BLaER1 treated with 17β-estradiol and CSF1 and Interleukin-3, amounts not matched to agents 10 nM and 100 nM (cell line): ENCODE results near the gene HINT1.

Experiments used
- H3K27ac ChIP-seq, 11 experiments: shearing (Covaris generic); formaldehyde crosslinking; 2 replicates each; pipeline ENCODE4 v1.8.1; 2022
- H3K27me3 ChIP-seq, 11 experiments: shearing (Covaris generic); formaldehyde crosslinking; 2 replicates each; pipeline ENCODE4 v1.8.1; 2022
- H3K36me3 ChIP-seq, 11 experiments: shearing (Covaris generic); formaldehyde crosslinking; 2 replicates each; pipeline ENCODE4 v1.8.1; 2022
- H3K4me1 ChIP-seq, 10 experiments: shearing (Covaris generic); formaldehyde crosslinking; 2 replicates each; pipeline ENCODE4 v1.8.1; 2022
- H3K4me2 ChIP-seq, 11 experiments: shearing (Covaris generic); formaldehyde crosslinking; 2 replicates each; pipeline ENCODE4 v1.8.1; 2022
- H3K4me3 ChIP-seq, 10 experiments: shearing (Covaris generic); formaldehyde crosslinking; 2 replicates each; pipeline ENCODE4 v1.8.1; 2022
- H3K9ac ChIP-seq, 11 experiments: shearing (Covaris generic); formaldehyde crosslinking; 2 replicates each; pipeline ENCODE4 v1.8.1; 2022
- H3K9me3 ChIP-seq, 11 experiments: shearing (Covaris generic); formaldehyde crosslinking; replicated peaks in 1 of 11; 2 replicates each; pipeline ENCODE4 v1.8.1; 2022
- H4K20me1 ChIP-seq, 11 experiments: shearing (Covaris generic); formaldehyde crosslinking; 2 replicates each; pipeline ENCODE4 v1.8.1; 2022
- Cebpa-rat ChIP-seq, 11 experiments: shearing (Covaris generic); IDR thresholded peaks; 2 replicates each; pipeline ENCODE4 v1.8.1; 2022

The HINT1 gene

GRCh38 chr5:131164191-131165118 is 601 bp downstream of the HINT1 start:
- H3K9ac ChIP-seq = peak overlapping the region; percentile 94 to 99 (median 98)
- no peaks in the 10 kb centered on the region for H3K27me3 ChIP-seq
- peak overlapping the region; percentile 78 to 91 (median 86) for H3K4me3 ChIP-seq
- no peaks in the 10 kb centered on the region for H3K9me3 ChIP-seq
- H3K4me1 ChIP-seq = peaks cover 16 to 36% (median 23%) of the 10 kb centered on the region in 10 experiments
- TF ChIP-seq Cebpa-rat (IDR thresholded peaks at IDR 0.05) = no peak
- H3K36me3 ChIP-seq = peaks cover 33 to 39% (median 36%) of the 10 kb centered on the region in 11 experiments
- peaks cover 8 to 39% (median 25%) of the 10 kb centered on the region in 11 experiments; a peak in 16 of 22 replicates for H4K20me1 ChIP-seq
- H3K4me2 ChIP-seq = peak overlapping the region; percentile 76 to 93 (median 88)
- peak overlapping the region; percentile 89 to 99 (median 96) for H3K27ac ChIP-seq

GRCh38 chr5:131163276-131164119 is 1.6 kb downstream of the HINT1 start:
- no peak for TF ChIP-seq Cebpa-rat (IDR thresholded peaks at IDR 0.05)
- no peaks in the 10 kb centered on the region for H3K27me3 ChIP-seq
- peaks cover 42 to 48% (median 45%) of the 10 kb centered on the region in 11 experiments for H3K36me3 ChIP-seq
- peaks cover 8 to 49% (median 25%) of the 10 kb centered on the region in 11 experiments; a peak in 16 of 22 replicates for H4K20me1 ChIP-seq
- H3K4me2 ChIP-seq = peak overlapping the region; percentile 76 to 93 (median 88)
- H3K27ac ChIP-seq = peak overlapping the region; percentile 89 to 99 (median 96)
- peaks cover 16 to 36% (median 23%) of the 10 kb centered on the region in 10 experiments for H3K4me1 ChIP-seq
- peak overlapping the region; percentile 78 to 91 (median 86) for H3K4me3 ChIP-seq
- no peaks in the 10 kb centered on the region for H3K9me3 ChIP-seq
- peak overlapping the region; percentile 94 to 99 (median 98) for H3K9ac ChIP-seq

GRCh38 chr5:131160134-131160533 is 4.9 kb downstream of the HINT1 start:
- H3K4me3 ChIP-seq = no peak overlapping the region
- no peak overlapping the region for H3K9ac ChIP-seq
- no peak for TF ChIP-seq Cebpa-rat (IDR thresholded peaks at IDR 0.05)
- no peaks in the 10 kb centered on the region for H3K9me3 ChIP-seq
- peaks cover 8 to 66% (median 25%) of the 10 kb centered on the region in 11 experiments; a peak in 16 of 22 replicates for H4K20me1 ChIP-seq
- H3K27ac ChIP-seq = no peak overlapping the region
- peaks cover 64 to 80% (median 71%) of the 10 kb centered on the region in 11 experiments for H3K36me3 ChIP-seq
- no peak overlapping the region for H3K4me2 ChIP-seq
- H3K27me3 ChIP-seq = no peaks in the 10 kb centered on the region
- H3K4me1 ChIP-seq = peaks cover 9 to 27% (median 14%) of the 10 kb centered on the region in 10 experiments; a peak in 19 of 20 replicates

- Histone ChIP-seq H3K36me3 (peaks cover 56 to 66% (median 60%) of the 10 kb centered on the region in 11 experiments), H3K4me1 (peaks cover 0 to 14% (median 0%) of the 10 kb centered on the region in 10 experiments; a peak in 5 of 20 replicates), H4K20me1 (peaks cover 7 to 52% (median 20%) of the 10 kb centered on the region in 11 experiments; a peak in 16 of 22 replicates), H3K9me3 (no peaks in the 10 kb centered on the region), H3K4me3 (no peak overlapping the region), H3K27ac (no peak overlapping the region), H3K27me3 (no peaks in the 10 kb centered on the region), H3K9ac (no peak overlapping the region), H3K4me2 (no peak overlapping the region)
- TF ChIP-seq Cebpa-rat (IDR thresholded peaks at IDR 0.05) = no peak
These were observed 8.1 kb downstream of the HINT1 start for GRCh38 chr5:131156957-131157356.

GRCh38 chr5:131156385-131156784 is 8.7 kb downstream of the HINT1 start:
- Histone ChIP-seq H3K9ac (no peak overlapping the region), H3K4me2 (no peak overlapping the region), H4K20me1 (peaks cover 7 to 46% (median 20%) of the 10 kb centered on the region in 11 experiments; a peak in 16 of 22 replicates), H3K4me3 (no peak overlapping the region), H3K9me3 (no peaks in the 10 kb centered on the region), H3K27me3 (no peaks in the 10 kb centered on the region), H3K27ac (no peak overlapping the region), H3K4me1 (peaks cover 0 to 11% (median 0%) of the 10 kb centered on the region in 10 experiments; a peak in 1 of 20 replicates), H3K36me3 (peaks cover 50 to 61% (median 55%) of the 10 kb centered on the region in 11 experiments)
- no peak for TF ChIP-seq Cebpa-rat (IDR thresholded peaks at IDR 0.05)

GRCh38 chr5:131151216-131151615 is 13.8 kb downstream of the HINT1 start:
- TF ChIP-seq Cebpa-rat (IDR thresholded peaks at IDR 0.05) = no peak

GRCh38 chr5:131150408-131150807 is 14.6 kb downstream of the HINT1 start:
- no peaks in the 10 kb centered on the region for H3K4me1 ChIP-seq
- H3K27ac ChIP-seq = no peak overlapping the region
- no peaks in the 10 kb centered on the region for H4K20me1 ChIP-seq
- H3K27me3 ChIP-seq = no peaks in the 10 kb centered on the region
- no peak overlapping the region for H3K9ac ChIP-seq
- no peak for TF ChIP-seq Cebpa-rat (IDR thresholded peaks at IDR 0.05)
- no peak overlapping the region for H3K4me2 ChIP-seq
- no peak overlapping the region for H3K4me3 ChIP-seq
- no peaks in the 10 kb centered on the region for H3K9me3 ChIP-seq
- H3K36me3 ChIP-seq = peaks cover 0 to 6% (median under 1%) of the 10 kb centered on the region in 11 experiments; a peak in 5 of 22 replicates

More at GRCh38 chr5:131151216-131151615, 13.8 kb downstream of the HINT1 start:
- H3K27ac ChIP-seq = no peak overlapping the region
- no peaks in the 10 kb centered on the region for H3K4me1 ChIP-seq
- H4K20me1 ChIP-seq = peaks cover 0 to 5% (median 0%) of the 10 kb centered on the region in 11 experiments; a peak in 4 of 22 replicates
- H3K36me3 ChIP-seq = peaks cover 1 to 9% (median 4%) of the 10 kb centered on the region in 11 experiments; a peak in 12 of 22 replicates
- no peak overlapping the region for H3K9ac ChIP-seq
- no peaks in the 10 kb centered on the region for H3K27me3 ChIP-seq
- no peak overlapping the region for H3K4me3 ChIP-seq
- no peak overlapping the region for H3K4me2 ChIP-seq
- H3K9me3 ChIP-seq = no peaks in the 10 kb centered on the region

- no peak overlapping the region for H3K27ac ChIP-seq
- no peak for TF ChIP-seq Cebpa-rat (IDR thresholded peaks at IDR 0.05)
- H4K20me1 ChIP-seq = no peaks in the 10 kb centered on the region
- no peaks in the 10 kb centered on the region for H3K4me1 ChIP-seq
- no peak overlapping the region for H3K4me3 ChIP-seq
- no peaks in the 10 kb centered on the region for H3K9me3 ChIP-seq
- H3K4me2 ChIP-seq = no peak overlapping the region
- no peaks in the 10 kb centered on the region for H3K27me3 ChIP-seq
- no peaks in the 10 kb centered on the region for H3K36me3 ChIP-seq
- H3K9ac ChIP-seq = no peak overlapping the region
These were observed 16.2 kb downstream of the HINT1 start for GRCh38 chr5:131148835-131149234.
